ENCODE measurements around the gene TBC1D1. TPM values are rescaled to one million over a fixed set of nuclear protein-coding genes. Genes with fewer than 3 reads are reported as not detected.

Gene TBC1D1
- total RNA-seq, 3 donors from 2014 or later (not counting 1 experiment from before 2014, with no cell fraction given), result 59.2 to 78.6 (median 68.5) TPM

DNA sequence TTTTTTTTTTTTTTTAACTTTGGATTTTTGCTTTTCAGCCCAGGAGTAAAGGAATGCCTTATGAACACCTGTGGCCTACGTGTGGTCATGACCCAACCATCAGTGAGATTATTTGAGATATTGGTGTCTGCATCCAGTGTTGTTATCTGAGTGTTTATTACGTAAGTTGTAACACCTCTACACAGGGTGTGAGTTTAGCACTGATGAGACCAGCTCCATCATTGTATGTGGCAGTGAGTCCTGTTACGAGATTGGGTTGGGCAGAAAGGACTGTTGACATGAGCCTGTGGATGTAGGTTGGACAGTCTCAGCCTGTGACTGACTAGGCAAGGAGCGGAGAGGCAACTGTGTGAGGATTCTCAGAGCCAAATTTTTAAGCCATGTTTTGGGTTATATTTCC is 248.3 kb downstream of the TBC1D1 start:
- Mint-ChIP-seq H3K36me3 (peaks cover 12% of the 10 kb centered on the region), H3K9me3 (no peaks in the 10 kb centered on the region), H3K27ac (peak overlapping the region; percentile 16 to 32), H3K4me3 (no peak overlapping the region), H3K4me1 (peaks cover 16 to 25% of the 10 kb centered on the region in 2 donors), H3K27me3 (ENCODE audit: low read depth in 2 of 2) (no peaks in the 10 kb centered on the region)
- TF ChIP-seq, protein P1, sequence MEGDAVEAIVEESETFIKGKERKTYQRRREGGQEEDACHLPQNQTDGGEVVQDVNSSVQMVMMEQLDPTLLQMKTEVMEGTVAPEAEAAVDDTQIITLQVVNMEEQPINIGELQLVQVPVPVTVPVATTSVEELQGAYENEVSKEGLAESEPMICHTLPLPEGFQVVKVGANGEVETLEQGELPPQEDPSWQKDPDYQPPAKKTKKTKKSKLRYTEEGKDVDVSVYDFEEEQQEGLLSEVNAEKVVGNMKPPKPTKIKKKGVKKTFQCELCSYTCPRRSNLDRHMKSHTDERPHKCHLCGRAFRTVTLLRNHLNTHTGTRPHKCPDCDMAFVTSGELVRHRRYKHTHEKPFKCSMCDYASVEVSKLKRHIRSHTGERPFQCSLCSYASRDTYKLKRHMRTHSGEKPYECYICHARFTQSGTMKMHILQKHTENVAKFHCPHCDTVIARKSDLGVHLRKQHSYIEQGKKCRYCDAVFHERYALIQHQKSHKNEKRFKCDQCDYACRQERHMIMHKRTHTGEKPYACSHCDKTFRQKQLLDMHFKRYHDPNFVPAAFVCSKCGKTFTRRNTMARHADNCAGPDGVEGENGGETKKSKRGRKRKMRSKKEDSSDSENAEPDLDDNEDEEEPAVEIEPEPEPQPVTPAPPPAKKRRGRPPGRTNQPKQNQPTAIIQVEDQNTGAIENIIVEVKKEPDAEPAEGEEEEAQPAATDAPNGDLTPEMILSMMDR (IDR thresholded peaks at IDR 0.05), result no peak
- peak; percentile 65 to 93 (median 89) for ATAC-seq
- Histone ChIP-seq H3K27ac (ENCODE audit: low read length) (no peak overlapping the region), H3K27me3 (ENCODE audit: control insufficient read depth, insufficient read depth, low read length) (no peaks in the 10 kb centered on the region), H3K36me3 (ENCODE audit: control insufficient read depth, insufficient read depth, low read length) (peaks cover 27% of the 10 kb centered on the region), H3K9me3 (ENCODE audit: control insufficient read depth, insufficient read depth, low read length) (no peaks in the 10 kb centered on the region), H3K4me3 (ENCODE audit: low read length) (no peak overlapping the region), H3K4me1 (ENCODE audit: control insufficient read depth, insufficient read depth, low read length) (peaks cover 7% of the 10 kb centered on the region)
- no peak for DNase-seq
- WGBS (ENCODE audit: insufficient coverage), result 55% methylated on average over 4 of the region's 4 CpGs
- intact Hi-C loops (cut with micrococcal nuclease), result no loop called here

DNA sequence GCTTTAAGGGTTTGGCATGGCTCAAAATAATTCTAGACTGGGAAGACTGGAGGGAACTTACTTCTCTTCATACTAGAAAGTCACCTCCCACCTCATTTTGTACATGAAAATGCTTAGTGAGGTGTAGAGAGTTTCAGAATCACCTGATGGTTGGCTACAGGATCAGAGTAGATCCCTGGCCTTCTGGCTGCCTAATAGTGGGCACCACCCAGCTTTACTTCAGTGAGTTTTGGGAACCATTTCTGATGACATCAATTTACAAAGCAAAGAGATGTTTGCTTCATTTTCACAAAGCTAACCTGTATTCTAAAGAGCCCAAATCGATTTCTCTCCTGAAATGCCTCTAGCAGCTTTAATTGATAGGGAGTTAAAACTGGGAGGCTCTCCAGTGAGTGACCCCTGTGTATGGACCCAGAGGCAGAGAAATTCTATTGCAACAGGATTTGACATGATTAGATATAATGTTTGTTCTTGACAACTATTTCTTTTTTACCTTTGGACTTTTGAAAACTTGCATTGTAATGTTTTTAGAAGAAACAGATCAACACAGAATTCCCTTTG is 249.8 kb downstream of the TBC1D1 start:
- TF ChIP-seq, protein P1 (IDR thresholded peaks at IDR 0.05), result no peak
- Mint-ChIP-seq H3K27ac (no peak overlapping the region), H3K9me3 (no peaks in the 10 kb centered on the region), H3K27me3 (ENCODE audit: low read depth in 2 of 2) (no peaks in the 10 kb centered on the region), H3K4me3 (no peak overlapping the region), H3K36me3 (peaks cover 12% of the 10 kb centered on the region), H3K4me1 (peaks cover 16 to 24% of the 10 kb centered on the region in 2 donors)
- Histone ChIP-seq H3K27ac (ENCODE audit: low read length) (no peak overlapping the region), H3K4me3 (ENCODE audit: low read length) (no peak overlapping the region), H3K9me3 (ENCODE audit: control insufficient read depth, insufficient read depth, low read length) (no peaks in the 10 kb centered on the region), H3K4me1 (ENCODE audit: control insufficient read depth, insufficient read depth, low read length) (peaks cover 7% of the 10 kb centered on the region), H3K36me3 (ENCODE audit: control insufficient read depth, insufficient read depth, low read length) (peaks cover 16% of the 10 kb centered on the region), H3K27me3 (ENCODE audit: control insufficient read depth, insufficient read depth, low read length) (no peaks in the 10 kb centered on the region)
- WGBS (ENCODE audit: insufficient coverage), result 100% methylated on average over 1 of the region's 1 CpG
- ATAC-seq, result no peak
- no peak for DNase-seq
- intact Hi-C loops (cut with micrococcal nuclease), result no loop called here

DNA sequence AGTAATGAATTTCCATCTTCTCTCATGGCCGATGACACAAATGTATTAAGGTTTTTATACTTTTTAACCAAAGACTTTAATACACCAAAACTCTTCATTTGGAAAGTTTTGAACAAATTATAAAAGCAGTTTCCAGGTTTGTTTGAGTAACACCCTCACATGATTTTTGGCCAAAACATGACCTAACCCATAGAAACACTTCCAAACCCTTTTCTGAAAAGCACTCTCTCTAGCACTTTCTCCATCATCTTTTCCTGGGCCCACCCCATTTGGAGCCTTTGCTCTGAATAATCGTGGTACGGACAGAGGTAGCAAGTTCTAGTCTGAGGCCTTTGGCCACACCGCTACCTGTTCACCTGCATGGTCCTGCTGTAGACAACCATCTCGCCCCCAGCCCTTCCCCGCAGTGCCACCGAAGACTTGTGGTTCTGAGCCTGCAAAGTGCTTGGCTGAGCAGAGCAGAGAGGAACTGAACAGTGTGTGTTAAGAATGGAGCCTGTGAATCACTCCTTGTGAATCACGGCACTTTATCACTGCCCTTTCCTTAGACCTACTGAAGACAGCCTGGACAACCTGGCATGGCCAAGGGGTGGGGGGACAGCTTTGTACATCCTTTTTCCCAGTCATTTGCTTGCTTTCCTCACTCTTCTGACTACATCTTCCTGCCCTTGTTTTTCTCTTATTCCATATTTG is 251.1 kb downstream of the TBC1D1 start:
- Histone ChIP-seq H3K27me3 (ENCODE audit: control insufficient read depth, insufficient read depth, low read length) (no peaks in the 10 kb centered on the region), H3K27ac (ENCODE audit: low read length) (no peak overlapping the region), H3K4me3 (ENCODE audit: low read length) (no peak overlapping the region), H3K9me3 (ENCODE audit: control insufficient read depth, insufficient read depth, low read length) (no peaks in the 10 kb centered on the region), H3K36me3 (ENCODE audit: control insufficient read depth, insufficient read depth, low read length) (peaks cover 13% of the 10 kb centered on the region), H3K4me1 (ENCODE audit: control insufficient read depth, insufficient read depth, low read length) (peaks cover 7% of the 10 kb centered on the region)
- no peak for ATAC-seq
- H3K4me1 Mint-ChIP-seq, result peaks cover 16 to 24% of the 10 kb centered on the region in 2 donors
- intact Hi-C loops (cut with micrococcal nuclease), result no loop called here
- no peak for DNase-seq
- no peak overlapping the region for H3K4me3 Mint-ChIP-seq
- H3K9me3 Mint-ChIP-seq, result no peaks in the 10 kb centered on the region
- H3K27me3 Mint-ChIP-seq (ENCODE audit: low read depth in 2 of 2), result no peaks in the 10 kb centered on the region
- TF ChIP-seq, protein P1 (IDR thresholded peaks at IDR 0.05), result no peak
- 97% methylated on average over 7 of the region's 8 CpGs for WGBS (ENCODE audit: insufficient coverage)
- peaks cover 12% of the 10 kb centered on the region for H3K36me3 Mint-ChIP-seq
- no peak overlapping the region for H3K27ac Mint-ChIP-seq
